Epithelial cell of proximal tubule (primary cell): ENCODE results near the gene SIRPB1. TPM values are rescaled to one million over a fixed set of nuclear protein-coding genes. Genes with fewer than 3 reads are reported as not detected.

ENCODE experiments used
- DNase-seq: peaks from one replicate; pipeline ENCODE4 v3.0.0-alpha.2; 2011; ENCODE audit warnings: low read depth
- H3K4me3 ChIP-seq: 2 replicates; pipeline ENCODE4 v1.5.1; 2011; ENCODE audit warnings: low read depth, mild to moderate bottlenecking, low read length
- CTCF ChIP-seq: conservative IDR thresholded peaks from 2 replicates; pipeline ENCODE4 v1.5.1; 2012; ENCODE audit warnings: low read depth, mild to moderate bottlenecking, low read length
- total RNA-seq: library from RNA; depleted of rRNA; stranded (reverse); fragments of >200 nt; gene quantifications from 2 replicates; pipeline ENCODE4 v1.2.3, GENCODE V29; 2015

Gene SIRPB1
- total RNA-seq, 1 donor from 2014 or later = 0.46 TPM

- TF ChIP-seq CTCF = no peak
- no peak for DNase-seq
- H3K4me3 ChIP-seq = no peak overlapping the region
These were observed 9.5 kb upstream of the SIRPB1 start for GRCh38 chr20:1629321-1629720.

GRCh38 chr20:1628621-1629020 is 8.8 kb upstream of the SIRPB1 start:
- DNase-seq = no peak
- H3K4me3 ChIP-seq = no peak overlapping the region
- TF ChIP-seq CTCF = no peak

GRCh38 chr20:1627200-1627550 is 7.4 kb upstream of the SIRPB1 start:
- no peak for DNase-seq
- TF ChIP-seq CTCF = no peak
- H3K4me3 ChIP-seq = no peak overlapping the region

GRCh38 chr20:1626528-1627199 is 6.9 kb upstream of the SIRPB1 start:
- no peak overlapping the region for H3K4me3 ChIP-seq
- DNase-seq = no peak
- no peak for TF ChIP-seq CTCF

GRCh38 chr20:1625083-1625690 is 5.4 kb upstream of the SIRPB1 start:
- no peak overlapping the region for H3K4me3 ChIP-seq
- no peak for TF ChIP-seq CTCF
- no peak for DNase-seq

- H3K4me3 ChIP-seq = no peak overlapping the region
- no peak for TF ChIP-seq CTCF
- DNase-seq = no peak
These were observed 3.8 kb upstream of the SIRPB1 start for GRCh38 chr20:1623501-1624205.
